GM21390 (cell line): ENCODE results near the gene FMN1.

Experiments used
- ATAC-seq: cut with Tn5 transposase; IDR thresholded peaks from one replicate; pipeline ENCODE4 v1.9.1; 2021; ENCODE audit not compliant: unreplicated experiment

FMN1 gene

DNA sequence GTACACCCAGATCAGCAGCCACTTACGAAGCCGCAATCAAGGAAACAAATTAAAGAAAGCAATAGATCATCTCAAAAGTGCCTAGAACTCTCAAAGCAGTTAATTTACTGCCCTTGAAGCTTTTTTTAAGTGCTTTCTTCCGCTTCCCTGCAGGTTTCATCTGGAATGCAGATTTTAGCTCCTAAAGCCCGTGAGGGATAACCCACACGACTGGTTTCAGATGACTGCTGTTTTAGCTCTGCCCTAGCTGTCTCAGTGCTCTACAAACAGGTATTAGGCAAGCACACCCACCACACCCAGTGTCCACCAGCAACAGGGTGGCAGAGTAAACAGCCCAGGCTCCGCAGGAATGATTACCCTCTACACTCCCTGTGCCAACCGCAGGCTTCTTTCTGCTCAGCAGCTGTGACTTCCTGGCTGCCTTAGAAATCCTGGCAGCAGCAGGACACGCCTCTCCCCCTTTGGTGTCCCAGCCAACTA is 126.0 kb downstream of the FMN1 start:
- no peak for ATAC-seq

DNA sequence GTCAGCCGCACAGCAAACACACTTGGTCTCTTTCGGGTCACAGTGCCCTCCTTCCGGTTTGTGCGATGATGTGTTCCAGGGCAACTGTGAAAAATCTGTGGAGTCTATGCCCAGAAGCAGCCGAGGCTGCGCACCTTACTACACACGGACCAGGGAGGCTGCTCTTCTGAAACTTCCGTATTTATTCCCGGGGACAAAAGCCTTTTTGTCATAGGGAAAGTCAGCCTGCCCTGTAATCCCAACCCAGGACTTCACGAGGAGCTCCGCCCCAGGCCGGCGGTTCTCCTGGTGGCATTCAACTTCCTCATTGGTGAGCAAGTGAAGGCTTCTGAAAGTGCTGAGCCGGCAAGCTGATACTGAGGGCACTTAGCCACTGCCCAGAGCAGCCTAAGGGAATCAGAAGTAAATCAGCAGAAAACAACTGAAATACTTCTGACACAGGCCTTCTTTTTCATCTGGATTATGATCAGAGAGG is 126.5 kb downstream of the FMN1 start:
- ATAC-seq = no peak

DNA sequence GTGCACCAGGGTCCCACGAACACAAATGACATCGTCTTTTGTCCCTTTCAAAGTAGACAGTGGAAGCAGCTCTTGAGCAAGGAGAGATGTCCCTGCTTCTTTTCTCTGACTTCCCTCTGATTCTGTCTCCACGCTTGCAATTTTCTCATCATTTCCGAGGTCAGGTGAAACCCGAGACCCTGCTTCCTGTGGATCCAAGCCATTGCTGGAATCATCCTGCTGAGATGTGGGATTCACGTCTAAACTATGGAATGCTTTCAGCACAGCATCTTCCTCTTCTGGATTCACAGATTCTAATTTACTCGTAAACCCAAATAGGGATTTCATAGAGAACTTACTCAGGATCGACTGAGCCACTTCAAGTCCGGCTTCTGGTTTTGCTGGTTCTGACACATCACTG is 127.1 kb downstream of the FMN1 start:
- no peak for ATAC-seq

DNA sequence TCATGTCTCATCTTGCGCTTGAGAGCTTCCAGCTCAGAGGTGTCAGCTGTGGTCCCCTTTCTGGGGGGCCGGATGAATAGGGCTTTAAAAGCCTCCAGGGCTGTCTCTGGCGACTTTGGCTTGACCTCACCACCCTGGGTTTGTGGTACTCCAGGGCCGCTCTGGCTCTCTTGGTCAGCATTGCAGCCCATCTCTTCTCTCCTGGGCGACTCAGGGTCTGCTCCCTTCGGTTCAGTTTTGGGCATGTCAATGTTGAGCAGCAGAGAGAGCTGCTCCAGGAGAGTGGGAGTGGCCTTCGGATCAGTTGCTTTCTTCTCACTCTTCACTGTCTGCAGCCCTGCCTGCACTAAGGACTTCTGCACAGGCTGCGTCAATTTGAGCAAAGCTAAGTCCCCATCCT is 127.9 kb downstream of the FMN1 start:
- no peak for ATAC-seq

DNA sequence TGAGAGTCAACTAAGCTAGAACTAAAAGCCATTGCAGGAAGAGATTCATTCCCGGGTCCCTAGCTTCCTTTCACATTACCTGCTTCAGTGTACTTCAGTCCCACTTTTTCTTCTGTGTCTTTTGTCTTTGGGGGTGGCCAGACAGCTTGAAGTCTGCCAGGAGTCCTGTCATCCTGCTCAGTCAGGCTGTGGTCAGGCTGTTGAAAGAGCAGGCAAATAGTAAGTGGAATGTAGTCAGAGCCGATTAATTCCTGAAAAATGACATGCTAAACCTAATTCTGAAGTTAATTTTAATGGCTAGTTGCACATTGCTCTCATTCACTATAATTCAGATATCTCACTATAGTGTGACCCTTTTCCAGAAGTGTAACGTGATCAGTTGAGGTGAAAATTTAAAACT is 129.6 kb downstream of the FMN1 start:
- no peak for ATAC-seq

DNA sequence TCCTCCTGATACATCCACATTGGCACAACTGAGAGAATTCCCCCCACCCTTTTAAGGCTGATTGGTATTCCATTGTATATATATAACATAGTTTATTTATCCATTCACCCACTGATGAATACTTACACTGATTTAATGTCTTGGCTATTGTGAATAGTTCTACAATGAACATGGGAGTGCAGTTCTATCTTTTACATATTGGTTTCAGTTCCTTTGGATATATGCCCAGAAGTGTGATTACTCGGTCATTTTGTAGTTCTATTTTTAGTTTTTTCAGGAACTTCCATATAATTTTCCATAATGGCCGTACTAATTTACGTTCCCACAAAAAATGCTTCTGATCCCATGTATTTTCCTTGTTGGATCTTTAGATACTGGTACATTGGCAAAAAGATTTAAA is 135.3 kb downstream of the FMN1 start:
- ATAC-seq = no peak

DNA sequence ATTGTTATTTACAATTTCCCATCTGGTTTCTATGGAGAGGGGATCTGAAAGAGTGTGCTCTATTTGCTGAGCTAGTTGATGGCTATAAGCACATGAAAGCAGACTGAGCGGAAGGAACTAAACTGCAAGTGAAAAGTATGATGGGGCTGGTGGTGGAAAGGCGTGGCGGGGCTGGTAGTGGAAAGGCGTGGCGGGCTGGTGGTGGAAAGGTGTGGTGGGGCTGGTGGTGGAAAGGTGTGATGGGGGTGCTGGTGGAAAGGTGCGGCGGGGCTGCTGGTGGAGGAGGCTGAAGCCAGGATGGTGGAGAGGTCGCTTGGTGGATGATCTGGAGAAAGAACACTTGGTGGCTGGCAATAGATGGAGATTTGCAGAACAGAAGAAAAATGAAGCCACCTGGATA is 136.7 kb downstream of the FMN1 start:
- no peak for ATAC-seq

DNA sequence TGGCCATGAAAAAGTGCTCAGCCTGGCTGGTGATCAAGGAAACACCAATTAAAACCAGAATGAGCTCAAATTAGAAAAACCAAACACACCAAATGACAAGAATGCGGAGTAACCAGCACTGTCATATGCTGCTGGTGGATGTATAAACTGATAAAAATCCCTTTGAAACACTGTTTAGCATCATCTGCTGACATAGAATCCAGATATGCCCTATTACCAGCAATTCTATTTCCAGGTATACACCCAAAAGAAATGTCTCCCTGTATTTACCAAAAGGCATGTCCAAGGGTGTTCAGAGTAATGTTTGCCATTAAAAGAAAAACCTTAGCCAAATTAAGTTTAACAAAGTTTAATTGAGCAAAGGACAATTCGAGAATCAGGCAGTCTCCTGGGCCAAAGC is 138.6 kb downstream of the FMN1 start:
- no peak for ATAC-seq

DNA sequence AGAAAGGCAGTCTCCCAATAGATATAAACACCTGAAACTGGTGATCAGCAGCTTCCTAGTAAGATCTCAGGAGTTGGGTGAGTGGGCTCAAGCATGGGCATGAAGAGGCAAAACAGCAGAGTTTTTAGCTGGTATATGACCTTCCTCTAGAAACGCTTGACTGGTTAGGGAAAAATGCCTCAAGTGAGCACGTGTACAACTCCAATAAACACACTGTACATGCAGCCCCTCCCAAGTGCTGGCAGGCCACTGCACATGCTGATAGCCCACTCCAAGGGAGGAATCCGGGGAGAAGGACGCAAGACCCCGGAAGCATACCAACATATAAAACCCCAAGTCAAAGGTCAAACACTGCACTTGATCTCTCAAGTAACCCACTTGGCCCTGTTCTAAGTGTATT is 143.0 kb downstream of the FMN1 start:
- ATAC-seq = no peak

DNA sequence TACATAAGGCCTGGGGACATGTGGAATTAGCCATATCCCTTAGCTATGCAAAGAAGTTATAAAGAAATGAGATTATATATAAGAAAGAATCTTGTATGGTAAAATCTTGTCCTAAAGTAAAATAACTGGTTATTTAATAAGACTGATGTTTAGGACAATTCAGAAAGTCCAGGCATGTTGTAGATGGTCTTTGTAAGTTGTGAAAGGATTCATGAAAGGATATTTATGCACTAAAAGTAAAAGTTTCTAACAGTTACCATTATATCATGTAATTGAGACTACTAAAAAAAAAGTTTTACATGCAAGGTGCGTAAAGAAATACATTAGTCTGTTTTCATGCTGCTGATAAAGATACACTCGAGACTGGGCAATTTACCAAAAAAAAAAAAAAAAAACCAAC is 146.3 kb downstream of the FMN1 start:
- ATAC-seq = no peak

DNA sequence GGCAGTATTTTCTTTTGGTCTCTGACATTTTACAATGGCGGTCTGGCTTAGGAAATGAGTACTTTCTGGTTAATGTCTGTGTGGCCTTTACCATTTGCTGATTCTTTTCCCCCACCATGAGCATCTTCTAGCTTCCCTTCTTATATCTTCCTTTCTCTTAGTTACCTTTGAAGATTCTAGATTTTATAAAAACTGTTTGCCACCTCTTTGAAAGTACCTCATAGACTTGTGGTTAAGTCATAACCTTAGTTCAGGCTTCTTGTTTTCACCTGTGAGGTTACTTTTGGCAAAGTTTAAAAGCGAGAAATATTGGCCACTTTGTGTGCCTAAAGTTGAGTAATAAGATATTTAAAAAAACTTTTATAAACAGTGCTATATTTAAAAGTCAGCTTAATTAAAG is 147.4 kb downstream of the FMN1 start:
- ATAC-seq = no peak

DNA sequence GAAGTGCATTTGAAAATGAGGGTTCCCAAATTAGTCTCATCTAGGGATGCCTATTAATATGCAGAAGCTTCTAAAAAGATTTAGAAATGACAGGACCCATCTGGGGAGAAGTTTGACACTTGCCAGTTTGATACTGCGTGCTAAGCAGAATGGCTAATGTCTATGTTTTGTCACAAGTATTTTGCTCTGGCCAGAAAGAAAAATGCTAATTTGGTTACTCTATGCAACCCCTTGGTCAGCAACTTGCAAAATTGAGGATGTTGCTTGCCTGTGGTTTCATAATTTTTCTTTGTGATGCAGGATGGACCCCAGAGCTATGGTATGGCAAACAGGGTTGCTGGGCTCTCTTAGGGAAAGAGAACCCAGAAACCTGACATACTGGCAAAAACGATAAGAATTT is 148.2 kb downstream of the FMN1 start:
- no peak for ATAC-seq

DNA sequence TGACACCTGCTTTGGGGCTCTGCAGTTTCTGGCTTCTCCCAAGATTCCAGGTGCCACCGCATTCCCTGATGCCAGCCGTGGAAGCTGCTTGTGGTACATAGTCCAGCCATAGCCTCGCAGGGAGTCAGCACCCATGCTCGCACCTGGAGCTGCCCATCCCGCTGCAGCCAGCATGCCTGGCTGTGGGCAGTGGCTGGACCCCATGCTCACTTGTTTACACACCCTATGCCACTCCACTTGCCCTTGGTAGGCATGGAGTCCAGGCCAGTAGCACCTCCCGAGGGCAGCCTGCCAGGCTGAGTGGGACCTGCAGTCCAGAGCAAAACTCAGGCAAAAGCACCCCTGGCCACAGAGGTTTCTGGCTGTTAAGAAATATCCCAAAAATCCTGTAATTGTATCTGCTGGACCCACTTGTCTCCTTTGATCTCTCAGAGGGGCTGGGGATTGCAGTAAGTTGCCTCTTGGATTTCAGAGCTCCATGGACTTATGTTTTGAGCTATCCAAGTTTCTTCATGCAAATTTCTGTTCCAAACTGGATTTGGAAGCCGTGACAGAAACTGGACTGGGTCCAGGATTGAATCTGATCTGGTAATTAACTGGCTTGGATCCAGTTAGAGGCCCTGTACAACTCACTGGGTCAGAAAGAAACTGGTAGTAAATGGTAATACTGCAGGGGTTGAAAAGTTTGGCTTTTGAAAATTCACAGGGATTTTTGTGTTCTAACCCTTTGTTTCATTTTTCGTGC is 149.3 kb downstream of the FMN1 start:
- no peak for ATAC-seq

DNA sequence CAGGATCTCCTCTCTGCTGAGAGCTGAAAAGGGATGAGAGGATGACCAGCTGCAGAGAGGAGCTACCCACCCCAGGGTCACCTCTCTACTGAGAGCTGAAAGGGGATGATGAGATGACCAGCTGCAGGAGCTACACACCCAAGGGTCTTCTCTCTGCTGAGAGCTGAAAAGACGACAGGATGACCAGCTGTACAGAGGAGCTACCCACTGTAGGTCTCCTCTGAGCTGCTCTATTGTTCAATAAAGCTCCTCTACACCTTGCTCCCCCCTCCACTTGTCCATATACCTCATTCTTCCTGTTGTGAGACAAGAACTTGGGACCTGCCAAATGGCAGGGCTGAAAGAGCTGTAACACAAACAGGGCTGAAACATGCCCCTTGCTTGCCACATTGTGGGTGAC is 149.9 kb downstream of the FMN1 start:
- no peak for ATAC-seq

DNA sequence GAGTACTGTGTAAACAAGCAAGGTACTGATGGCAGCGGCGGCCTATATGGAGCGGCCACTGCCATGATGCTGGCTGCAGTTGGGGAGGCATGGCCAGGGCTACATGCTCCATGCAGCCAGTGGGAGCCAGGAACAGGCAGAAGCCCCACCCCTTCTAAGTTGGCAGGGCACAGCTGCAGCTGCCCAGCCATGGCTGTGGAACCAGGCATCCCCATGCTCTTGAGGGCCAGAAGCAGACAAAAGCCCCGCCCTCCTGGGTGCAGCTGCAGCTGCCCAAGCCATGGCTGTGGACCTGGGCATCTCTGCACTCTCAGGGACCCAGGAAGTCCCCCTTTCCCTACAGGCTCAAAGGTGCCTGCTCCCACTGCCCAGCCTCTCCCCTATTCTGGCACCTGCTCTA is 150.9 kb downstream of the FMN1 start:
- no peak for ATAC-seq

DNA sequence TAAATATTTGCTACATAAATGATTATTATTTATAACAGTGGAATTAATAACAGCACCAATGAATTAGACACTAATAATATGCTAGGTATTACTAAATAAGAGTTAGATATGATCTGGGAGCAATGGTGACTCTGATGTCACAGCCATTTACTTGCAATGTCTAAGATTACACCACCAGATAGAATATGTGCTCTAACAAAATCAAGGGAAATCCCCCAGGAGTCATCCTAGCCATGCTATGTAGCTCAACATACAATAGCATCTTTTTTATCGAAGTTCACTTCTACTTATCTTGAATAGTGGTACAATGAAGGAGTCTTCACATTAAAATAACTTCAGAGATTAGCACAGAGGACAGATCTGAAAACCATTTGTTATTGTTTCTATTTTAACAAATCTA is 154.0 kb downstream of the FMN1 start:
- no peak for ATAC-seq

DNA sequence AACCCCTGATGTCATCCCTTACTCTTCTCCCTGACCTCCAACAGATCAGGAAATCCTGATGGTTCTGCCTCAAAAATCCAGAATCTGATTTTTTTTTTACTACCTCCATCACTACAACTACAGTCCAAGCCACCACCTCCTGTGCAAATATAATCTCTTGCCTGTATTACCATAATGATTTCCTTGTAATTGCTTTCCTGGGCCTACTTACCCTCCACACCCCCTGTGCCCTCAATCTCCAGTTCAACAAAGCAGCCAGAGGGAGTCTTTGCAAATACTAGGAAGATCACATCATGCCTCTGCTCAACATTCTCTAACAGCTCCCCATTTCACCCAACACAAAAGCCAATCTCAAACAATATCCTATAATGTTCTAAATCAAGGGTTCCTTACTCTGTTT is 159.9 kb downstream of the FMN1 start:
- no peak for ATAC-seq

DNA sequence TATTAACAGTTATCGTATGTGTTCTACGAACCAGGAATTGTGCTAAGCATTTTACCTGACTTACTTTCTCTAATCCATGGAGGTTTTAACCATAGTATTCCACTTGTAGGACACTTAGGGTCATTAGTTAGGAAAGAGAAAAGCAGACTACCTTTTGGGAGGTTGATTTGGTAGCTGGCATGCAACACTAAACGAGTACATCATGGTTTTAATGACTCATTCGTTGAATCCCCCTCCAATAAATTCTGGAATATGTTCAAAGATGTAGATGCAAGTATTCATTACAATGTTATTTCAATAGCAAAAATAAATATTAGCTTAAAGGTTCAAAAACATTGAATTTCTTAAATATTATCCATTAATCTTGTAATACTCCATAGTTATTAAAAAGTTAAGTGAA is 162.5 kb downstream of the FMN1 start:
- ATAC-seq = no peak

DNA sequence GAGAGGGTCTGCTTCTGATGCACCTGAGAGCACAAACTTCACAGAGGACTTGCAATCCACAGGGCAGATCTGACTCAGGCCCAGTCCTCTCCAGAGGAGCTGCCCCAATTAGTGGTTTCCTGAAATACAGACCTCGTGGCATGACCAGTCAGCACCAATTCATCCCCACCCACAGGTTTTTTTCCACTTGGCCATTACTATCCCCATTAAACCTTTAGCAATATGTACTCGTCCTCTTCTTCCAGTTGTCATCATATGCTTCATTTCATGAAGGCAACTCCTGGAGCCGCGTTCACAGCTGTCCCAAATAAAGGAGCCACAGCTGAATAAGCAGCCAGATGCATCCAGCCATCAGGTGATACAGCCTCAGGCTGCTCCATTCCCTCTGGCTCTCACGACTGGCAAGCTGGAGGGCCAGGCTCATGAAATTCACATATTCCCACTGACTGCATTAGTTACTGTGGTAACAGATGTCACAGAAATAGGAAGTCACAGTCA is 163.1 kb downstream of the FMN1 start:
- ATAC-seq = no peak

DNA sequence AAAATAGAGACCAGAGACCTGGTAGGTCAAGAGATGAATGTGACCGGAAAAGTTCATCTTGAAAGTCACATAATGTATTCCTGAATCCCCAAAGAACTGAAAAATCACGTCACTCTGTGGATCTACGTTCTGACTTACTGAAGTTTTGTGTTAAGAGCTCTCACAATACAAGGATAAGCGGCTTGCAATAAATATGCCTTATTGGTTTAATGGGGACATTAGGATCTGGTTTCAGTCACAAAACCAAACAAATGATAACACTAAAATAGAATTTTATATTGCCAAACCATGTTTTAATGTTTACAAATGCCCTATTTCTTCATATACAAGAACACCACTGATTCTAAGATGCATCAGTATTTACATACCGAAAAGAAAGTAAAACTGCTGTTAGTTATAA is 164.2 kb downstream of the FMN1 start:
- no peak for ATAC-seq

DNA sequence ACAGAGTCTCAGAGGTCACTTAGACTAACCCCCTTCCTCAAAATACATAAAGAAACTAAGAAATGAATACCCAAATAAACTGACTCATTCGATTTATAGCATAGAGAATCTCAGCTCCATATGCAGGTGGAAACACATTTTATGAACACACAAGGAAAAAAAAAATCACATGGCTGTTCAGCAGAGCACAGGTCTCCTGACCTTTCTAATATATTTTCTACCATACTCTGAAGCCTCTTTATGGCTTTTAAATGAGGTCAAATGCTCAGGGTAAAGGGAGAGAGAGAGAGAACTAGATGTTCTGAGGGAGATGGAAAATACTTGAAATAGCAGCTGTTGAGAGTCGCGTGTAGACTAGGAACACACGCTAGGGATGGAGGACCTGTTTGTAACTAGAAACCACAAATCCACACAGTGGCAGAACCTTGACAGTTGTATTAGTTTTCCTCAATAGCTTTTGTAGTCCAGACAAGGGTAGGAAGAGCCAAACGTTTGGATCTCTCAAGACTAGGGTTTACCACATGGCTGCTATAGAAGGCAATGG is 165.3 kb downstream of the FMN1 start:
- ATAC-seq = no peak

DNA sequence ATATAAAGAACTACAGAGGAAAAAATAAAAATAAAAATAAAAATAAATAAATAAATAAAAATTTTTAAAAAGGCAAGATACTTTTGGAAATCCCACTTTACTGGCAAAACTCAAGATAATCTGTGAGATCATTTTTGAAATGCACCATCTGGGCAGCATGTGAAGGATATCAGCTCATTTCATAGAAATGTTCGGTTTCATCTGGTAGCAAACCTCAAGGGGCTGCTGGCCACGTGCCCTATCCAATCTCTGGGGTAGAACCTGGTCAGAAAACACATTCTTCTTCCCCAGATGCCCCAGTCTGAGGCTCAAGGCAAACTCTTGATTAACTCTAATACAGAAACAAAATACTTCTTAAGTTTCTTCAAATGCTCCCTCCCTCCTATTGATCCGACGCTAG is 166.0 kb downstream of the FMN1 start:
- no peak for ATAC-seq
